HG02981 (cell line): ENCODE data around the gene HMG20A.

Experiments
- ATAC-seq: cut with Tn5 transposase; IDR thresholded peaks from one replicate; pipeline ENCODE4 v1.9.1; 2021; ENCODE audit warnings: mild to moderate bottlenecking, moderate library complexity; ENCODE audit not compliant: unreplicated experiment

Gene HMG20A

GRCh38 chr15:77474310-77474988, 53.8 kb downstream of the HMG20A start:
- ATAC-seq = no peak

GRCh38 chr15:77475001-77475400, 54.3 kb downstream of the HMG20A start:
- no peak for ATAC-seq

GRCh38 chr15:77475898-77476297, 55.2 kb downstream of the HMG20A start:
- ATAC-seq = no peak

GRCh38 chr15:77476995-77477394, 56.3 kb downstream of the HMG20A start:
- ATAC-seq = no peak

- ATAC-seq = no peak
Measured at GRCh38 chr15:77478051-77478450, 57.4 kb downstream of the HMG20A start.

- ATAC-seq = no peak
Measured at GRCh38 chr15:77479015-77479414, 58.3 kb downstream of the HMG20A start.

- ATAC-seq = no peak
Measured at GRCh38 chr15:77480859-77481633, 60.4 kb downstream of the HMG20A start.

GRCh38 chr15:77481670-77482069, 61.0 kb downstream of the HMG20A start:
- ATAC-seq = no peak

GRCh38 chr15:77482570-77482969, 61.9 kb downstream of the HMG20A start:
- no peak for ATAC-seq

- ATAC-seq = no peak
Measured at GRCh38 chr15:77483425-77484140, 62.9 kb downstream of the HMG20A start.

GRCh38 chr15:77484994-77485393, 64.3 kb downstream of the HMG20A start:
- no peak for ATAC-seq

- no peak for ATAC-seq
Measured at GRCh38 chr15:77486542-77487468, 66.1 kb downstream of the HMG20A start.

GRCh38 chr15:77487469-77487842, 66.8 kb downstream of the HMG20A start:
- no peak for ATAC-seq

- ATAC-seq = no peak
Measured at GRCh38 chr15:77487888-77488287, 67.2 kb downstream of the HMG20A start.

GRCh38 chr15:77489647-77490046, 69.0 kb downstream of the HMG20A start:
- ATAC-seq = no peak

GRCh38 chr15:77493324-77493907, 72.7 kb downstream of the HMG20A start:
- no peak for ATAC-seq

GRCh38 chr15:77494073-77494867, 73.6 kb downstream of the HMG20A start:
- ATAC-seq = no peak

GRCh38 chr15:77494964-77495363, 74.3 kb downstream of the HMG20A start:
- no peak for ATAC-seq

- ATAC-seq = no peak
Measured at GRCh38 chr15:77495838-77496596, 75.3 kb downstream of the HMG20A start.
